Measurements from ENCODE around the gene SRGAP3. TPM values are rescaled to one million over a fixed set of nuclear protein-coding genes. Genes with fewer than 3 reads are reported as not detected.

The SRGAP3 gene
- total and polyA plus RNA-seq, 7 experiments from 2014 or later, result 1.4 to 6.0 (median 4.6) TPM

GRCh38 chr3:9045371-9045770, 204.1 kb downstream of the SRGAP3 start:
- ATAC-seq (no peak), DNase-seq (no peak)
- no peaks in the 10 kb centered on the region for H3K9me3 ChIP-seq (ENCODE audit: control insufficient read depth in 2 of 3, low read length in 3 of 3)
- no peak overlapping the region for H3K4me3 ChIP-seq (ENCODE audit: low read length)
- Mint-ChIP-seq H3K27me3 (no peaks in the 10 kb centered on the region), H3K4me1 (no peaks in the 10 kb centered on the region), H3K27ac (no peak overlapping the region), H3K4me3 (no peak overlapping the region), H3K9me3 (no peaks in the 10 kb centered on the region), H3K36me3 (peaks cover 0 to 18% (median 2%) of the 10 kb centered on the region in 5 donors)
- ChIA-PET CTCF (no interaction called here), POLR2A (no interaction called here)
- no peak overlapping the region for H3K27ac ChIP-seq (ENCODE audit: low read depth, low read length)
- no peaks in the 10 kb centered on the region for H3K27me3 ChIP-seq (ENCODE audit: control insufficient read depth in 2 of 2, insufficient read depth in 2 of 2, low read length in 2 of 2)
- H3K36me3 ChIP-seq (ENCODE audit: control insufficient read depth in 2 of 3, insufficient read depth in 3 of 3, low read length in 3 of 3), result no peaks in the 10 kb centered on the region
- intact Hi-C loops (cut with micrococcal nuclease), result no loop called here
- no peaks in the 10 kb centered on the region for H3K4me1 ChIP-seq (ENCODE audit: control insufficient read depth in 2 of 2, insufficient read depth in 2 of 2, low read length in 2 of 2)

GRCh38 chr3:9043063-9043462, 206.4 kb downstream of the SRGAP3 start:
- no peaks in the 10 kb centered on the region for H3K36me3 ChIP-seq (ENCODE audit: control insufficient read depth in 2 of 3, insufficient read depth in 3 of 3, low read length in 3 of 3)
- no peak overlapping the region for H3K27ac Mint-ChIP-seq
- no peak overlapping the region for H3K27ac ChIP-seq (ENCODE audit: low read depth, low read length)
- no peak overlapping the region for H3K4me3 ChIP-seq (ENCODE audit: low read length)
- CTCF ChIA-PET, result no interaction called here
- no peak for DNase-seq
- H3K27me3 ChIP-seq (ENCODE audit: control insufficient read depth in 2 of 2, insufficient read depth in 2 of 2, low read length in 2 of 2), result no peaks in the 10 kb centered on the region
- no peaks in the 10 kb centered on the region for H3K27me3 Mint-ChIP-seq
- no peak for ATAC-seq
- H3K9me3 Mint-ChIP-seq, result no peaks in the 10 kb centered on the region
- no peak overlapping the region for H3K4me3 Mint-ChIP-seq
- POLR2A ChIA-PET, result no interaction called here
- H3K4me1 ChIP-seq (ENCODE audit: control insufficient read depth in 2 of 2, insufficient read depth in 2 of 2, low read length in 2 of 2), result no peaks in the 10 kb centered on the region
- no peaks in the 10 kb centered on the region for H3K4me1 Mint-ChIP-seq
- no peaks in the 10 kb centered on the region for H3K9me3 ChIP-seq (ENCODE audit: control insufficient read depth in 2 of 3, low read length in 3 of 3)
- H3K36me3 Mint-ChIP-seq, result peaks cover 0 to 18% (median 0%) of the 10 kb centered on the region in 5 donors
- intact Hi-C loops (cut with micrococcal nuclease), result no loop called here

GRCh38 chr3:9041626-9042025, 207.8 kb downstream of the SRGAP3 start:
- ATAC-seq (no peak), DNase-seq (no peak)
- H3K27me3 Mint-ChIP-seq, result no peaks in the 10 kb centered on the region
- H3K36me3 Mint-ChIP-seq, result peaks cover 0 to 18% (median 0%) of the 10 kb centered on the region in 5 donors
- no peaks in the 10 kb centered on the region for H3K9me3 Mint-ChIP-seq
- Histone ChIP-seq H3K4me1 (ENCODE audit: control insufficient read depth in 2 of 2, insufficient read depth in 2 of 2, low read length in 2 of 2) (no peaks in the 10 kb centered on the region), H3K9me3 (ENCODE audit: control insufficient read depth in 2 of 3, low read length in 3 of 3) (no peaks in the 10 kb centered on the region), H3K27ac (ENCODE audit: low read depth, low read length) (no peak overlapping the region), H3K36me3 (ENCODE audit: control insufficient read depth in 2 of 3, insufficient read depth in 3 of 3, low read length in 3 of 3) (no peaks in the 10 kb centered on the region), H3K27me3 (ENCODE audit: control insufficient read depth in 2 of 2, insufficient read depth in 2 of 2, low read length in 2 of 2) (no peaks in the 10 kb centered on the region), H3K4me3 (ENCODE audit: low read length) (no peak overlapping the region)
- intact Hi-C loops (cut with micrococcal nuclease), result no loop called here
- no peaks in the 10 kb centered on the region for H3K4me1 Mint-ChIP-seq
- POLR2A ChIA-PET, result no interaction called here
- no peak overlapping the region for H3K4me3 Mint-ChIP-seq
- H3K27ac Mint-ChIP-seq, result no peak overlapping the region
- CTCF ChIA-PET, result no interaction called here

- ATAC-seq, result no peak
- Histone ChIP-seq H3K9me3 (ENCODE audit: control insufficient read depth in 2 of 3, low read length in 3 of 3) (no peaks in the 10 kb centered on the region), H3K27me3 (ENCODE audit: control insufficient read depth in 2 of 2, insufficient read depth in 2 of 2, low read length in 2 of 2) (no peaks in the 10 kb centered on the region), H3K4me1 (ENCODE audit: control insufficient read depth in 2 of 2, insufficient read depth in 2 of 2, low read length in 2 of 2) (no peaks in the 10 kb centered on the region), H3K27ac (ENCODE audit: low read depth, low read length) (no peak overlapping the region), H3K36me3 (ENCODE audit: control insufficient read depth in 2 of 3, insufficient read depth in 3 of 3, low read length in 3 of 3) (no peaks in the 10 kb centered on the region), H3K4me3 (ENCODE audit: low read length) (no peak overlapping the region)
- intact Hi-C loops (cut with micrococcal nuclease), result no loop called here
- Mint-ChIP-seq H3K4me3 (no peak overlapping the region), H3K36me3 (peaks cover 0 to 15% (median 0%) of the 10 kb centered on the region in 5 donors), H3K27ac (no peak overlapping the region), H3K27me3 (no peaks in the 10 kb centered on the region), H3K9me3 (no peaks in the 10 kb centered on the region), H3K4me1 (no peaks in the 10 kb centered on the region)
- CTCF ChIA-PET, result no interaction called here
- POLR2A ChIA-PET, result no interaction called here
- no peak for DNase-seq
Observed at GRCh38 chr3:9040996-9041395, 208.4 kb downstream of the SRGAP3 start.

GRCh38 chr3:9037144-9037711, 212.2 kb downstream of the SRGAP3 start:
- no peak overlapping the region for H3K27ac Mint-ChIP-seq
- Histone ChIP-seq H3K9me3 (ENCODE audit: control insufficient read depth in 2 of 3, low read length in 3 of 3) (no peaks in the 10 kb centered on the region), H3K4me3 (ENCODE audit: low read length) (no peak overlapping the region), H3K27ac (ENCODE audit: low read depth, low read length) (no peak overlapping the region), H3K36me3 (ENCODE audit: control insufficient read depth in 2 of 3, insufficient read depth in 3 of 3, low read length in 3 of 3) (no peaks in the 10 kb centered on the region), H3K4me1 (ENCODE audit: control insufficient read depth in 2 of 2, insufficient read depth in 2 of 2, low read length in 2 of 2) (no peaks in the 10 kb centered on the region), H3K27me3 (ENCODE audit: control insufficient read depth in 2 of 2, insufficient read depth in 2 of 2, low read length in 2 of 2) (no peaks in the 10 kb centered on the region)
- ATAC-seq, result peak; percentile 53
- no peak for DNase-seq
- CTCF ChIA-PET, result no interaction called here
- H3K4me1 Mint-ChIP-seq, result no peaks in the 10 kb centered on the region
- POLR2A ChIA-PET, result no interaction called here
- no peaks in the 10 kb centered on the region for H3K27me3 Mint-ChIP-seq
- no peaks in the 10 kb centered on the region for H3K9me3 Mint-ChIP-seq
- H3K4me3 Mint-ChIP-seq, result no peak overlapping the region
- H3K36me3 Mint-ChIP-seq, result no peaks in the 10 kb centered on the region
- intact Hi-C loops (cut with micrococcal nuclease), result no loop called here

- ChIA-PET POLR2A (no interaction called here), CTCF (no interaction called here)
- H3K27ac Mint-ChIP-seq, result no peak overlapping the region
Observed at GRCh38 chr3:9036404-9037131, 212.9 kb downstream of the SRGAP3 start.

GRCh38 chr3:9035961-9036360, 213.5 kb downstream of the SRGAP3 start:
- no peaks in the 10 kb centered on the region for H3K27me3 ChIP-seq (ENCODE audit: control insufficient read depth in 2 of 2, insufficient read depth in 2 of 2, low read length in 2 of 2)
- no peak overlapping the region for H3K4me3 ChIP-seq (ENCODE audit: low read length)
- DNase-seq (no peak), ATAC-seq (no peak)
- H3K4me1 ChIP-seq (ENCODE audit: control insufficient read depth in 2 of 2, insufficient read depth in 2 of 2, low read length in 2 of 2), result no peaks in the 10 kb centered on the region
- H3K9me3 ChIP-seq (ENCODE audit: control insufficient read depth in 2 of 3, low read length in 3 of 3), result no peaks in the 10 kb centered on the region
- no peaks in the 10 kb centered on the region for H3K4me1 Mint-ChIP-seq
- no peak overlapping the region for H3K27ac Mint-ChIP-seq
- no peaks in the 10 kb centered on the region for H3K36me3 Mint-ChIP-seq
- H3K36me3 ChIP-seq (ENCODE audit: control insufficient read depth in 2 of 3, insufficient read depth in 3 of 3, low read length in 3 of 3), result no peaks in the 10 kb centered on the region
- H3K27ac ChIP-seq (ENCODE audit: low read depth, low read length), result no peak overlapping the region
- ChIA-PET POLR2A (no interaction called here), CTCF (no interaction called here)
- H3K9me3 Mint-ChIP-seq, result no peaks in the 10 kb centered on the region
- no peak overlapping the region for H3K4me3 Mint-ChIP-seq
- intact Hi-C loops (cut with micrococcal nuclease), result no loop called here
- peaks cover 0 to 4% (median 0%) of the 10 kb centered on the region in 5 donors for H3K27me3 Mint-ChIP-seq

More at GRCh38 chr3:9036404-9037131, 212.9 kb downstream of the SRGAP3 start:
- intact Hi-C loops (cut with micrococcal nuclease), result no loop called here
- no peak overlapping the region for H3K4me3 Mint-ChIP-seq
- H3K27ac ChIP-seq (ENCODE audit: low read depth, low read length), result no peak overlapping the region
- no peaks in the 10 kb centered on the region for H3K4me1 Mint-ChIP-seq
- no peaks in the 10 kb centered on the region for H3K27me3 Mint-ChIP-seq
- no peaks in the 10 kb centered on the region for H3K9me3 ChIP-seq (ENCODE audit: control insufficient read depth in 2 of 3, low read length in 3 of 3)
- H3K4me1 ChIP-seq (ENCODE audit: control insufficient read depth in 2 of 2, insufficient read depth in 2 of 2, low read length in 2 of 2), result no peaks in the 10 kb centered on the region
- H3K36me3 ChIP-seq (ENCODE audit: control insufficient read depth in 2 of 3, insufficient read depth in 3 of 3, low read length in 3 of 3), result no peaks in the 10 kb centered on the region
- H3K4me3 ChIP-seq (ENCODE audit: low read length), result no peak overlapping the region
- DNase-seq, result no peak
- ATAC-seq, result no peak
- no peaks in the 10 kb centered on the region for H3K9me3 Mint-ChIP-seq
- H3K36me3 Mint-ChIP-seq, result no peaks in the 10 kb centered on the region
- H3K27me3 ChIP-seq (ENCODE audit: control insufficient read depth in 2 of 2, insufficient read depth in 2 of 2, low read length in 2 of 2), result no peaks in the 10 kb centered on the region
